ENCODE measurements around the gene CPPED1.

CPPED1 gene

GRCh38 chr16:12672986-12673385 lies 130.7 kb downstream of the CPPED1 start:
- H3K27ac ChIP-seq = no peak overlapping the region
- TF ChIP-seq CTCF (IDR thresholded peaks at IDR 0.05) (no peak), ZFX (IDR thresholded peaks at IDR 0.05; ENCODE audit: borderline replicate concordance) (no peak)

GRCh38 chr16:12669908-12670307 lies 133.8 kb downstream of the CPPED1 start:
- H3K27ac ChIP-seq = no peak overlapping the region
- TF ChIP-seq ZFX (IDR thresholded peaks at IDR 0.05; ENCODE audit: borderline replicate concordance) = no peak
- no peak for TF ChIP-seq CTCF (IDR thresholded peaks at IDR 0.05)

GRCh38 chr16:12667909-12668308 lies 135.8 kb downstream of the CPPED1 start:
- H3K27ac ChIP-seq = no peak overlapping the region
- TF ChIP-seq ZFX (IDR thresholded peaks at IDR 0.05; ENCODE audit: borderline replicate concordance) (no peak), CTCF (IDR thresholded peaks at IDR 0.05) (no peak)

- TF ChIP-seq ZFX (IDR thresholded peaks at IDR 0.05; ENCODE audit: borderline replicate concordance) (no peak), CTCF (IDR thresholded peaks at IDR 0.05) (no peak)
- no peak overlapping the region for H3K27ac ChIP-seq
Measured at GRCh38 chr16:12664164-12664733, 139.4 kb downstream of the CPPED1 start.

GRCh38 chr16:12661656-12662172 lies 142.0 kb downstream of the CPPED1 start:
- no peak overlapping the region for H3K27ac ChIP-seq
- no peak for TF ChIP-seq ZFX (IDR thresholded peaks at IDR 0.05; ENCODE audit: borderline replicate concordance)

GRCh38 chr16:12659871-12660270 lies 143.8 kb downstream of the CPPED1 start:
- TF ChIP-seq CTCF (IDR thresholded peaks at IDR 0.05) (no peak), ZFX (IDR thresholded peaks at IDR 0.05; ENCODE audit: borderline replicate concordance) (no peak)
- no peak overlapping the region for H3K27ac ChIP-seq

- no peak overlapping the region for H3K27ac ChIP-seq
- no peak for TF ChIP-seq ZFX (IDR thresholded peaks at IDR 0.05; ENCODE audit: borderline replicate concordance)
Measured at GRCh38 chr16:12658506-12658905, 145.2 kb downstream of the CPPED1 start.

GRCh38 chr16:12655537-12655936 lies 148.2 kb downstream of the CPPED1 start:
- no peak overlapping the region for H3K27ac ChIP-seq
- no peak for TF ChIP-seq CTCF (IDR thresholded peaks at IDR 0.05)
- TF ChIP-seq ZFX (IDR thresholded peaks at IDR 0.05; ENCODE audit: borderline replicate concordance) = no peak
